Stimulated activated CD8-positive, alpha-beta memory T cell treated with anti-CD3 and anti-CD28 coated beads, Interleukin-7, amount 100 ng/mL, for 24 hours (primary cell): ENCODE measurements around the gene HNF1B.
"Not testable (repeated sequence)": the region's sequence is repeated elsewhere in the genome, so short reads cannot be mapped to it uniquely, and the experiment has no call there.

Source experiments
- DNase-seq: peaks from one replicate; pipeline ENCODE4 v3.0.0-alpha.2; 2020; ENCODE audit warnings: low read depth

HNF1B gene, protein sequence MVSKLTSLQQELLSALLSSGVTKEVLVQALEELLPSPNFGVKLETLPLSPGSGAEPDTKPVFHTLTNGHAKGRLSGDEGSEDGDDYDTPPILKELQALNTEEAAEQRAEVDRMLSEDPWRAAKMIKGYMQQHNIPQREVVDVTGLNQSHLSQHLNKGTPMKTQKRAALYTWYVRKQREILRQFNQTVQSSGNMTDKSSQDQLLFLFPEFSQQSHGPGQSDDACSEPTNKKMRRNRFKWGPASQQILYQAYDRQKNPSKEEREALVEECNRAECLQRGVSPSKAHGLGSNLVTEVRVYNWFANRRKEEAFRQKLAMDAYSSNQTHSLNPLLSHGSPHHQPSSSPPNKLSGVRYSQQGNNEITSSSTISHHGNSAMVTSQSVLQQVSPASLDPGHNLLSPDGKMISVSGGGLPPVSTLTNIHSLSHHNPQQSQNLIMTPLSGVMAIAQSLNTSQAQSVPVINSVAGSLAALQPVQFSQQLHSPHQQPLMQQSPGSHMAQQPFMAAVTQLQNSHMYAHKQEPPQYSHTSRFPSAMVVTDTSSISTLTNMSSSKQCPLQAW

DNA sequence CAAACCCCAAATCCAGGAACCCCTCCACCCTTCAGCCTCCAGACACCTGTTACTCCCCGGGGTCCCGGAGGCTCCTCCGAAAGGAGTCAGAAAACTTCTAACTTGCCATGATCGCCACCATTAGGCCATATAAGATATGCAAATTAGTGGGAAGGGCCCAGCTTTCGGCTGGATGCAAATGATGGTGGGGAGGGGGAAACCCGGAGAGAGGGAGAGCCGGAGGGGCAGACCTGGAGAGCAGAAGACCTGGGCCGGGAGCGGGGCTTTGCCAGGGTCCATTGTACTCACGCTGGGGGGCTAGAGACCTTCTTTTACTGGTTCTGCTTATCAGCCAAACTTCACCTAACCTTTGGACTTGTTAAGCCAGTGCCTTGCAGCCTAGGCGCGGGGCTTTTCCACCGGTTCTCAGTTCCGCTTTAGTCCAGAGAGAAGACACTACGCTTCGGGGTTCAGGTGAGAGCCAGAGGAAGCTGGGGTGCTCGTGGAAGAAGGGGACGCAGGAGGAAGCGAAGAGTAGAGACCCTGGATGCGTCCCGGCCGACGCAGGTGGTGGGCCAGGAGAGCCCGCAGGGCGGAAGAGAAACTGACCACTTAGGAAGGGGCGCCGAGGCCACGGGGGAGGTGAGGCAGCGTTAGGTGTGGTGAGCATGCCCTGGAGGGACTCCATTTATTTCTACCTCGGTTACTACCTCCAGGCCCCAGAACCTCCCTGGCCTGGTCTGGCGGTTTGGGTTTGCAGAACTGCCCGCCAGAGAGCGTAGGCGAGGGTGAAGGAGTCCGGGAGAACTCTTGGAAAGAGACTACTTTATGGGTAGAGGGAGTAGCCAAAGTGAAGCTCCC is at the start of gene HNF1B:
Gene HNF1B, minus strand, starts transcription at position 99 of the 840 bp plus-strand sequence. CDS start 175 bp downstream, outside the sequence.
- DNase-seq = no peak

DNA sequence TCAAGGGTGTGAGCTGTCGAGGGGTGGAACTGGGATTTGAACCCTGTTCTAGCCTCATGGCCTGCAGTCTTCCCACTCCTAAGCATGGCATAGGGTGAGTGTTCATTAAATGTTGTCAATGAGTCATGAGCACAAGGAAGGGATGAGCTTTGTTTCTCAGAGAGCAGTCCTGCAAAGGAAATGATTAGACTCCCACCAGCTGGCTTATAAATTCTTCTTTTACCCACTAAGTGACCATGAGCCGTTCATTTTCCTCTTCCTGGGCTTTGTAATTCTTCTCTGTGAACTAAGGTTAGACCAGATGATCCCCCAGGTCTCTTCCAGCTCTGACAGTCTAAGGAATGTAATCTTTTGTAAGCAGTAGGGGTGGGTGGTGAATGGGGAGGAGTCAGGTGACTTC is 47.9 kb upstream of the HNF1B start:
- DNase-seq = no peak

DNA sequence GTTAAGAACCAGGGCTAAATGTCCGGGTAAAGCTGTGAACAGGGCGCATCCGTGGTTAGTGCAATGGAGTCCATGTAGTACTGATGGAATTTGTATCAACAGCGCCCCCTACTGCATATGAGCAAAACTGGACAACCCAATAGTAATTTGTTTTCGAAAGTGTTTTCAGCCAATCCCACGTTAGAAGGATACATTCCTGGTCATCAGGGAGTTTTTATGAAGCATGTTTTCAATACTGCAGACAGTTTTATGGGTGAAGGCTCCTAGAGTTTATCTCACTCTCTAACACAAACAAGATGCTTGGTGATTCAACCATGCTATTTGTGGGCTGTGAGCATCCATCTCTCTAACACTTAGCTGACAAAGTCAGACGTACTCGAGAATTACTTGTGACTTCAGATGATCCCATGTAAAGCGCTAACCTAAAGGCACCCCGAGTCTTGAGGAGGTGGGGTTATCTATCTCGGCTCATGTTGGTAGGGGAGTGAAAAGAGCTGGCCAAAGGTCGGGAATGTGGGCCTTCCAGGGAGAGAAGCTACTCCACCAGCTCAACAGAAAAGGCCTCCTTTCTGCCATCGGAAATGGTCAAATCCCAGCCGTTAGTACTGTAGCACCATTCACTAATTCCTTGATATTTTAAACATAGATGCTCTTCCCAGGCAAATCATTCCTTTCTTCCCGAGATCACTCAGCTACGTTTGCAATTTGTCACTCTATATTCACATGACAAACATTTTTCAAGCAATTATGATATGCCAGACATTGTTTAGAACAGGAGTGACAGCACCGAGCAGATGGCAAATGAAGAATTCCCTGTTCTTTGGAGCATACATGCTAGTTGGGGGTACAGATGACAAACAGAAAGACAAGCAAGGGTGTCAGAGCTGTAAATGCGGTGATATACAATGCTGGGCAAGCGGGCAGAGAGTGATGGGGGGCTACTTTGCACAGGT is 46.9 kb upstream of the HNF1B start:
- no peak for DNase-seq

DNA sequence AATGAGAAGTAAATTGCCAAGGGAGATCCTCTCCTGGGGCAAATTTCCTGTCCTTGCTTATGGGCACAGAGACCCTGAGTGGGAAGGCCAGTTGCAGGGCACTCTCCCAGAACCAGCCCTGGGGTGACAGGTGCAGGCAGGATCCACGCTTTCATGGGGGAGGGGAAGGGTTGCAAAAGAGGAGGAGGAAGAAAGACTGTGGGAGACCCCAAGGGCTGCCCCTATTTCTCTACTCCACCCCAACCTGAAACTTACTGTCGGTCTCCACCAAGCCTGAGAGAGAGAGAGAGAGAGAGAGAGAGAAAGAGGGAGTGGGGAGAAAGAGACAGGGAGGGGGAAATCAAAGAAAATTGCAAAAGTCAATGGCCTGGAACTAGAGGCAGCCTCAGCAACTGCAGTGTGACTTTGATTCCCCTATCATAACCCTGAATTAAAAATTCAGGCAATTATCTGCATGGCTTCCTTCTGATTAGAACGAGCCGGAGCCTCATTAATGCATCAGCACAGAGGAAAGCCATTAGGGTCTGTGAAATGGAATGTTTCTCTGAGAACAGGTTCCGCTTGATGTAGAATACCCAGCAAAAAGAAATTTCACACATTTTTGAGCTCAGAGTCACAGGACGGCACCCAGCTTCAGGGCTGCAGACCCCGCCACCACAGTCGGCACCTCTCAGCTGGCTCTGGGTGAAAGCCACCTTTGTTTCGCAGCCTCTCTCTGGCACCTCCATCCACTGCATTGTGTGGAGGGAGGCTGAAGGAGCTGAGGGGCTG is 45.1 kb upstream of the HNF1B start:
- no peak for DNase-seq

DNA sequence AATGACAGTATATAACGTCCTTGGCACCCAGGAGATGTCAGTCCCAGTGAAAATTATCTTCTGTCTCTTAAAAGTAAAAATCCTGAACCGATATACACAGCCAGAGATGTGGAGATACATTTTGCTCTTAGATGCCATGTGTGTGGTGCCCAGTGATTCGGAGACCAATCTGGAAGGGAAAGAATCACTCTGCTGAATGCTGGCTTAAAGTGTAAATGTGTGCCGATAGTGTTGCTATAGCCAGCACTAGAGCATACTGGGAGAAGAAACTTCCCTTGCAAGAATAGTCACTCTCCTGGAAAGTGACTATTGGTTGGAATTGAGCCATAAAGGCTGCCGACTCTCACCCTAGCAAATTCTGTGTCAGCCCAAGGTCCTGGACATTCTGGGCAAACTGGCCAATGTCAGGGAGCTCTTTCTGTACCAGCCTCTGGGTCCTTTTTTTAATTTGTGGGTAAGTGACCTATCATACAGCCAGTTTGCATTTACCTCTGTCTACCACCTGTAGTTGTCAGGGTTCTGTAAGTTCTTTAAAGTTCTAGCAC is 44.2 kb upstream of the HNF1B start:
- DNase-seq = no peak

DNA sequence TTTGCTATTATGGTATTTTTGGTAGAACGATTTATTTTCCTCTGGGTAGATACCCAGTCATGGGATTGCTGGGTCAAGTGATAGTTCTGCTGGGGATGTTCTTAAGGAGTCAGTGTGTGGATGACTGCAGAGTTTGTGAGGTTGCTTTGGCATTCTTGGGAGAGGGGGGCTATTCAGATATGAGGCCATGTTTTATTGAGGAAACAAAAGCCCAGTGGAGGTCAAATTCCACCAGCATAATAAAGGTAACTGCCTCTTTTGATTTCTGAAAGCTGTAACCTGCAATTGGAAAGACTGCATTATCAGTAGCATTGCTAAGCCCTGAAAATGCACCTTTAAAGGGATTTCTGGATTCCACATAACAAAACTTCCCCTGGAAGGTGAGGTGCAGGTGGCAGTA is 43.7 kb upstream of the HNF1B start:
- no peak for DNase-seq

DNA sequence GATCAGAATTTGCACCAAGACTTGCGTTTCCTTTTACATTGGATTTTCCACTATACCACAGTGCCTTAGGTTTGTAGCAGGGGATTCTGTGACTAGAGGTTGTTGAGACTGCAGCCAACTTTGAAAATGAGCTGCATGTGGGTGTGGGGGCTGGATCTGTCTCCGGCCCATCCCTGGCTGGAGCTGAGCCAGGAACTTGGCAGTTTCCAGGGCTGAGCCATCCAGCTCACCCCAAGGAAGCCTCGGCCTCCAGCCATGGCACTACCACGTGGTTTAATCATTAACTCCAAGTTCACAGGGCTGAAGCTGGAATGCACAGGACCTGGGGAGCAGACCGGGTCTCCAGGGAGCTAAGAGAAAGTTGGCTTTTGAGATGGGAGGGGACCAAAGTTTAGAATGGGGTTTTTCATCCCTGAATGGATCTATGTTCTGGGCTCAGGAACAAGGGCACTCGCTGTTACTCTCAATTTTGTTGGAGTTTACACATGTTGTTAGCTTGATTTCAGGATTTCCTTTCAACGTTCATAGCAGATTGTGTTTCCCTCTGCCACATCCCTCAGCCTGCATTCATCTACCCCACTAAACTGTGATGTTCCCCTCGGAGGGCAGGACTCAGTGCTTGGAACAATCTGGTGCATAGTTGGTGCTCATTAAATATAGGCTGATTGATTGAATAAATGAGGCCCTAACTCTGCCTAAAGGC is 42.3 kb upstream of the HNF1B start:
- DNase-seq = no peak

DNA sequence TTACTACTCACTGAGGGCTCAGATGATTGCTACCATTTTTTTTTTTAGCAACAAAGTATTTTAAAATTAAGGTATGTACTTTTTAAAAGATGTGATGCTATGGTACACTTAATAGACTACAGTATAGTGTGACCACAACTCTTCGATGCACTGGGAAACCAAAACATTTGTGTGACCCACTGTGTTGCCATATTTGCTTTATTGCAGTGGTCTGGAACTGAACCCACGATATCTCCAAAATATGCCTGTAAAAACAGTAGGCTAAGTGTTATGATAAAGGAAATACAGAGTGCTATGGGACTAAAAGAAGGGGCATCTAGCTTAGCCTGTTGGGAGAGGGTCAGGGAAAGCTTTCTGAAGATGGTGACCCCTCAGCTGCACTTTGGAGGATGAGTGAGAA is 41.6 kb upstream of the HNF1B start:
- DNase-seq = no peak

DNA sequence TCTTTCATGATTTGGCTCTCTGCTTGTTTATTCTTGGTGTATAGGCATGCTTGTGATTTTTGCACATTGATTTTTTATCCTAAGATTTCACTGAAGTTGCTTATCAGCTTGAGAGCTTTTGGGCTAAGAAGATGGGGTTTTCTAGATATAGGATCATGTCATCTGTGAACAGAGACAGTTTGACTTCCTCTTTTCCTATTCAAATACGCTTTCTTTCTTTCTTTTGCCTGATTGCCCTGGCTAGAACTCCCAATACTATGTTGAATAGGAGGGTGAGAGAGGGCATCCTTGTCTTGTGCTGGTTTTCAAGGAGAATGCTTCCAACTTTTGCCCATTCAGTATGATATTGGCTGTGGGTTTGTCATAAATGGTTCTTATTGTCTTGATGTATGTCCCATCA is 37.6 kb upstream of the HNF1B start:
- DNase-seq = not testable (repeated sequence)

DNA sequence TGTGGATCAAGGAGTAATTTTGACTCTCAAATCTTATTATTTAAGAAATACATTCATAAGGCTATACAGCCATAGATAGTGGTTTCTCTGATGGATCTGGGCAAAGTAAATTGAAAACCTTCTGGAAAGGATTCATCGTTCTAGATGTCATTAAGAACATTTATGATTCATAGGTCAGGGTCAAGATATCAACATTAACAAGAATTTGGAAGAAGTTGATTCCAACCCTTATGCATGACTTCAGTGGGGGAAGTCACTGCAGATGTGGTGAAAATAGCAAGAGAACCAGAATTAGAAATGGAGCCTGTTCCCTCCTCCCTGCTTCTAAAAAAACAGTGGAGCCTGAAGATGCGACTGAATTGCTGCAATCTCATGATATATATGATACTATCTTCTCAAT is 36.6 kb upstream of the HNF1B start:
- no peak for DNase-seq

DNA sequence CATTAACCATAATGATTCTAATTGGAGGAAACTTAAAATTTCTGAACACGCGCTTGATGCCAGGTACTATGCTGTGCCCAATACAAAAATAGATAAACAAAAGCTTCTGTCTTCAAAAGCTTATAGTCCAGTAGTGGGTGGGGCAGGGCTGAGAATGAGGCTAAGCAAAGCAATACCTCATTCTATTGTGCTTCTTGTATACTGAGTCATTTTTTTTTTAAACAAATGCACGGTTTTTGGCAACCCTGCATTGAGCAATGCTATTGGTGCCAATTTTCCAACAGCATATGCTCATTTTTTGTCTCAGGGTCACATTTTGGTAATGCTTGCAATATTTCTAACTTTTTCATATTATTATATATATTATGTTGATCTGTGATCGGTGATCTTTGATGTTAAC is 34.7 kb upstream of the HNF1B start:
- no peak for DNase-seq

DNA sequence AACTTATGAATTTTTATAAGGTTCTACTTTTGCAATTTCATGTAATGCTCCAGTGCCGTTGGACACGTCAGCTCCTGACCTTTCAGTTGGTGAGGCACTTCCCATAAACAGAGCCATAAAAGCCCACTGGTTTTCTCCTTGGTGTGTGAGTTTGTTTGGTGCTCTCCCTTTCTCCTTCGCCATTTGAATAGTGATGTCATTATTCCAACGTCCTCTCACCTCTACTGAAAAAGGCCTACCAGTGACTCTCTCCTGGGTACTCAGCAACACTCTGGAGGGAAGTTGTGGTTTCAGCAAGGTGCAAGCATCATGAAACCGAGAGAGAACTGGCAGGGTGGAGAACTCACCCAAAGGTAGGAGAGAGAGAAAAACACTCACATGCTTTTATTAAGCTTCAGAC is 29.6 kb upstream of the HNF1B start:
- no peak for DNase-seq

DNA sequence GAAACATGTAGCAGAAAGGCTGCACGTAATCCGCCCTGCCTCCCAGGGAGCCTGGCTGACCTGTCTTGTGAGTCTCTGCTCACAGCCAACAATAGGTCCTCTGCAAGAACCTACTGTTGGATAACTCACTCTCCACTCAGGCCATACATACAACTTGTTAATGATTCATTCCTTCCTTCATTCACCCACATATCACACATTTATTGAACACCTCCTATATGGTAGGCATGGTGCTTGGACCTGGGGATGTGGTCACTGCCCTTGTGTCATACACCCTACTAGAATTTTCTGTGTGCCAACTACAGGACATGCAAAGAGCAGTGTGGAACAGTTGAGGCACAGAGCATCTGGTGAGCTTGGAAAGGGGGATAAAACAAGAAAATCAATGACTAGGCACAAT is 28.1 kb upstream of the HNF1B start:
- DNase-seq = no peak

DNA sequence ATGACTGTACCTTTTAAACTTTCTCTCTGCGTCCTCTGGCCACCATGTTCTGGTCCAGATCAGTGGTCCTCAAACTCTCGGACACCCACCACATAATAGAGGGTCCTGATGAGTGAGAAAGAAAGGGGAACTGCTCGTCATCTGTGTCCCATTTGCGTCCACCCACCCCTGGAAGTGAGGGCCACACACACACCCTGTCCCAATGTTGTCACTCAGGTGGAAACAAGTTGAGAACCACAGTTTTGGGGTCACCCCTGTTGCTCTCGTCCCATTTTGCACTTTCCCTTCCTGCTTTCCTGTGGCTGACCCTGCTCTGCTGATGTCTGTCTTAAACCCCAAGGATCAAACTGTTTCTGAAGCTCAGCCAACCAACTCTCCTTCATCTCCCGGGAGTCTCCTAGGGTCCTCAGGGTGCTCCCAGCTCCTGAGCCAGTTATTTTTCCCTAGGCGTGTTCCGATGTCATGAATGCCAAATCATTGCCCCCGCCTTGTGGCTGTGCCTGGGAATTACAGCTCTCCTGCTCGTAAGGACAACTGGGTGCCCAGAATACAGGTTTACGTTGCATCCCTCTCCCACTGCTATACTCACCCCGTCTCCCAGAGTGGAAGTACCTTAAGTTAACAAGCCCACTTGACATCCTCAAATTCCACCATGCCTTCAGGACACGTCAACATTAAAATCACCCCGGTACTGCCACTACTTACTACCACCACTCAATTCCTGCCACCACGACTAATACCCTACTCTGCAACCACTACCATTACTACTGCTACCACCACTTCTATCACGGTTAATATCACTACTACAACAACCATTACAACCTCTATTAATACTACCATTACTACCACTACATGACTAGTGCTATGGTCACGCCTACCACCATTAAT is 26.0 kb upstream of the HNF1B start:
- DNase-seq = peak; percentile 22

DNA sequence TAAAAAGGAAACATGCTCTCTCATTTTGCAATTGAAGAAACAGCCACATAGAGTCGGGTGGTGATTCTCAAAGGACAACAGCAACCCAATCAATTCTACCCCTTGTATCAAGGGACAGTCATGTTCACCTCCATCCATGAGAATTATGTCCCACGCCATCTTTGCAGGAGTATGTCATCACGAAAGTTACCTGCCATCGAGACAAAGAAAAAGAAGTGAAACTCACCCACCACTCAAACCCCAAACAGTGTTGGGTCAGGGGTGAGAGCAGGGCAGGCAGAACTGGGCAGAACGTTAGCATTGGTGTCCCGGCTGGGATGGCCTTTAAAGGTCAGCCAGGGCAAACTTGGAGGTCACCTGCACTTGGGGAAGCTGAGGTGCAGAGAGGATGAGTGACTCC is 24.2 kb upstream of the HNF1B start:
- no peak for DNase-seq

DNA sequence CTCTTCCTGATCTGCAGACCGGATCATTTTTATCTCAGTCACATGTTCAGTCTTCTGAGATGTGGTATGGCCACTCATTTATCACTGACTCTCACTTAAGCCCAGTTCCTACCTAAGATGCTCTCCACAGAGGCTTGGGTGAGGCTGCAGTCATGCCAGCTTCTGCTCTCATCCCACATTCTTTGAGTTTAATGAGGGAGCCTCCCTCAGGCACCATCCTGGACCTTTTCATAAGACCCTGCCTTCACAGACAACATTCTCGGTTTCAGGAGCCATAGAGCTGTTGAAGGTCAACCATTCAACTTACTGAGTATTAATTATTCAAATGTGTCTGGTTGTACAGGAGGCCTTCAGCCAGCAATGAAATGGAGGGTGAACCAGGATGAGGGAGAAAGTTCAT is 23.6 kb upstream of the HNF1B start:
- DNase-seq = no peak

DNA sequence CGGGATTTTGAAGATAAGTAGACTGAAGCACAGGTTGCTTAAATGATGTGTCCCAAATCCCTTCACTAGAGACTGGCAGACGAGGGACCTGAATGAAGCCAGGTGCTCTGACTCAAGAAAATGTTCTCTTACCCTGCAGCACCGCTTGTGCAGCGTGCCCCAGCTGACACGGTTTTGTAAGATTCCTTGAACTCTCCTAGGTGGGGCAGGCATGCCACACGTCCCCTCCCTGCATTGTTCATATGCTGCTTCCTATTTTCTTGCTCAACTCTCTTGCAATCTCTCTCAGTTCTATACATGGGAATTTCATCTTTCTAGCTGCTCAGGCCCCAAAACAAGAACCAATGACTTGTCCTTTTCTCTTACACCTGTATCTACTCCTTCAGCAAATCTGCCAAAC is 22.1 kb upstream of the HNF1B start:
- no peak for DNase-seq

DNA sequence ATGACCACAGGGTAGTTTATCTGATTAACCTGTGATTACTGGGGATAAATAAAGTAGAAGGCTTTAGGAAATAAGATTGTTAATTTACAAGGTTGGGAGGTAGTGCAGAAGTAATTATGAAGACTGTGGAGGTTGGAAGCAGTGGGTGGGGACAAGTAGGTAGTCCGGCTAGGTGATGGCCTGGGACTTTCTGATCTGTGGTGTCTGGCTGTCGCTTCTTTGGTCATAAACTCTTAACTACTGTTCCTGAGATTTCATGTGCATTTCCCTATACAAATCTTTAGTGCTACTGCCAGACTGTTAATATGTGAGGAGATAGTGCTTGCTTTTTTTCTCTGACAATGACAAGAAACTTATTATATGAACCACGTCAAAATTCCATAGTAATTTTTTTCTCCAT is 19.5 kb upstream of the HNF1B start:
- no peak for DNase-seq

DNA sequence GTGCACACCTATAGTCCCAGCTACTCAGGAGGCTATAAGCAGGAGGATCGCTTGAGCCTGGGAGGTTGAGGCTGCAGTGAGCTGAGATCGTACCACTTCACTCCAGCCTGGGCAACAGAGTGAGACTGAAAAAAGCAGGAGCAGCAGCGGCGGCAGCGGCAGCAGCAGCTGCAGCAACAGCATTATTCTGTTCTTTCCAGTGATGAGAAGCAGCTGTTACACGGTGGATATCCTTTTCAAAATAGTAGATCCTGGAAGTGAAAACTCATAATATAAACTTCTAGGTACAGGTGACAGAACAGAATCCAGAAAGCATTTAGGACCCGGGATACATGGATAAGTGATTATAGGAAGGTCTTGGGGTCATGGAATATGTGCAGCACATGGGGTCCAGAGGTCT is 17.8 kb upstream of the HNF1B start:
- DNase-seq = no peak
